Activated CD8-positive, alpha-beta T cell treated with anti-CD3 and anti-CD28 coated beads, Interleukin-2, amount 10 ng/mL, durations not matched to agents 7 days and 5 days (primary cell): ENCODE measurements around the gene GNG14. TPM values are rescaled to one million over a fixed set of nuclear protein-coding genes. Genes with fewer than 3 reads are reported as not detected.

ENCODE experiments used
- ATAC-seq: fragments of 150-1000 bp; cut with Tn5 transposase; one replicate; pipeline ENCODE4 v1.10.0; 2021; ENCODE audit warnings: moderate library complexity
- CTCF ChIA-PET: fragments of 350-600 bp; sonication (Branson Sonifier 250); formaldehyde crosslinking; loops from one replicate; lab custom pipeline; 2021; ENCODE audit warnings: antibody characterized with exemption; lab: Charles Lee
- POLR2A ChIA-PET: fragments of 350-600 bp; sonication (Branson Sonifier 250); formaldehyde crosslinking; loops from one replicate; lab custom pipeline; 2021; ENCODE audit warnings: antibody characterized with exemption; lab: Charles Lee
- DNase-seq: peaks from one replicate; pipeline ENCODE4 v3.0.0-alpha.2; 2020
- H3K27ac Mint-ChIP-seq: one replicate; pipeline ENCODE4 v1.8.0; 2021; ENCODE audit warnings: mild to moderate bottlenecking, mixed read lengths
- H3K27me3 Mint-ChIP-seq: one replicate; pipeline ENCODE4 v1.8.0; 2021; ENCODE audit warnings: low read depth, mixed read lengths
- H3K36me3 Mint-ChIP-seq: one replicate; pipeline ENCODE4 v1.8.0; 2021; ENCODE audit warnings: low read depth, mixed read lengths
- H3K4me1 Mint-ChIP-seq: one replicate; pipeline ENCODE4 v1.8.0; 2021; ENCODE audit warnings: low read depth, mixed read lengths
- H3K4me3 Mint-ChIP-seq: one replicate; pipeline ENCODE4 v1.8.0; 2021; ENCODE audit warnings: mild to moderate bottlenecking, mixed read lengths
- H3K9me3 Mint-ChIP-seq: one replicate; pipeline ENCODE4 v1.8.0; 2022; ENCODE audit warnings: mixed read lengths; ENCODE audit not compliant: insufficient read depth
- total RNA-seq, 2 experiments: library from RNA; stranded (reverse); gene quantifications; one replicate each; pipeline ENCODE4 v1.2.3, GENCODE V29; 2021

Gene GNG14
- total RNA-seq, 2 experiments from 2014 or later: not detected

- POLR2A ChIA-PET: interaction anchor here (0.7 to 3.0 kb wide), 2 partner anchors 11 to 195 kb away, joined by 3 to 14 read pairs; a partner anchor contains a TSS
- CTCF ChIA-PET: interaction anchor here (0.9 to 1.7 kb wide), 4 partner anchors 41 to 116 kb away, joined by 3 to 6 read pairs (median 4); no protein-coding TSS in a partner anchor
- peaks cover 39% of the 10 kb centered on the region for H3K36me3 Mint-ChIP-seq
- H3K27ac Mint-ChIP-seq: peak overlapping the region; percentile 54
- H3K4me1 Mint-ChIP-seq: peaks cover 24% of the 10 kb centered on the region
- DNase-seq (no peak), ATAC-seq (no peak)
- H3K27me3 Mint-ChIP-seq: no peaks in the 10 kb centered on the region
- peak overlapping the region; percentile 94 for H3K4me3 Mint-ChIP-seq
- H3K9me3 Mint-ChIP-seq: no peaks in the 10 kb centered on the region
Measured at GRCh38 chr19:12680034-12680433, 7.8 kb upstream of the GNG14 start.

- no peaks in the 10 kb centered on the region for H3K27me3 Mint-ChIP-seq
- no peaks in the 10 kb centered on the region for H3K9me3 Mint-ChIP-seq
- DNase-seq: peak; percentile 97
- peak within 1 kb of the TSS; percentile 95 for H3K27ac Mint-ChIP-seq
- H3K4me3 Mint-ChIP-seq: peak within 1 kb of the TSS; percentile 94
- peaks cover 30% of the 10 kb centered on the region for H3K36me3 Mint-ChIP-seq
- ATAC-seq: peak; percentile 81
- CTCF ChIA-PET: interaction anchor here (1.0 to 1.4 kb wide), 5 partner anchors 9 to 79 kb away, joined by 3 to 8 read pairs (median 3); no protein-coding TSS in a partner anchor
- POLR2A ChIA-PET: interaction anchor here (0.6 to 3.0 kb wide), 15 partner anchors 9 to 391 kb away, joined by 3 to 18 read pairs (median 3); partner anchors contain the start of genes FBXW9 and TRIR
- peaks cover 23% of the 10 kb centered on the region for H3K4me1 Mint-ChIP-seq
Measured at GRCh38 chr19:12681074-12681987, 6.5 kb upstream of the GNG14 start, which contains the start of gene DHPS. Gene DHPS, minus strand, starts transcription at chr19:12681880. Its CDS starts 114 bp downstream, at chr19:12681766.

GRCh38 chr19:12685831-12686230 is 2.0 kb upstream of the GNG14 start:
- peaks cover 4% of the 10 kb centered on the region for H3K4me1 Mint-ChIP-seq
- POLR2A ChIA-PET: interaction anchor here (0.7 to 1.9 kb wide), 3 partner anchors 8 to 11 kb away, joined by 3 to 8 read pairs (median 4); partner anchors contain the start of gene FBXW9

GRCh38 chr19:12689012-12689411 is 1.2 kb downstream of the GNG14 start:
- Mint-ChIP-seq H3K27ac (no peak overlapping the region), H3K4me3 (no peak overlapping the region), H3K9me3 (no peaks in the 10 kb centered on the region), H3K4me1 (no peaks in the 10 kb centered on the region), H3K27me3 (no peaks in the 10 kb centered on the region), H3K36me3 (no peaks in the 10 kb centered on the region)
- POLR2A ChIA-PET: no interaction called here
- DNase-seq (no peak), ATAC-seq (no peak)
- CTCF ChIA-PET: no interaction called here

More at GRCh38 chr19:12685831-12686230, 2.0 kb upstream of the GNG14 start:
- H3K9me3 Mint-ChIP-seq: no peaks in the 10 kb centered on the region
- no peak for DNase-seq
- ATAC-seq: no peak
- H3K27me3 Mint-ChIP-seq: no peaks in the 10 kb centered on the region
- CTCF ChIA-PET: interaction anchor here (1.1 to 1.4 kb wide), 3 partner anchors 32 to 75 kb away, joined by 3 to 4 read pairs (median 3); no protein-coding TSS in a partner anchor
- no peak overlapping the region for H3K4me3 Mint-ChIP-seq
- H3K27ac Mint-ChIP-seq: no peak overlapping the region
- peaks cover 4% of the 10 kb centered on the region for H3K36me3 Mint-ChIP-seq

- POLR2A ChIA-PET: no interaction called here
- H3K27me3 Mint-ChIP-seq: no peaks in the 10 kb centered on the region
- no peaks in the 10 kb centered on the region for H3K36me3 Mint-ChIP-seq
- H3K27ac Mint-ChIP-seq: no peak overlapping the region
- no peak for DNase-seq
- ATAC-seq: no peak
- peaks cover 6% of the 10 kb centered on the region for H3K4me1 Mint-ChIP-seq
- H3K4me3 Mint-ChIP-seq: no peak overlapping the region
- CTCF ChIA-PET: no interaction called here
- no peaks in the 10 kb centered on the region for H3K9me3 Mint-ChIP-seq
Measured at GRCh38 chr19:12689581-12690216, 1.9 kb downstream of the GNG14 start.

GRCh38 chr19:12692960-12693359 is 5.2 kb downstream of the GNG14 start:
- Mint-ChIP-seq H3K9me3 (no peaks in the 10 kb centered on the region), H3K4me3 (no peak overlapping the region), H3K4me1 (peaks cover 23% of the 10 kb centered on the region), H3K36me3 (peaks cover 3% of the 10 kb centered on the region), H3K27me3 (no peaks in the 10 kb centered on the region), H3K27ac (no peak overlapping the region)
- ATAC-seq (no peak), DNase-seq (no peak)
- ChIA-PET CTCF (interaction anchor here (1.1 to 1.2 kb wide), 2 partner anchors 17 to 390 kb away, joined by 3 read pairs; no protein-coding TSS in a partner anchor), POLR2A (interaction anchor here (1.0 kb wide), 1 partner anchor 30 kb away, joined by 4 read pairs; no protein-coding TSS in a partner anchor)

- H3K36me3 Mint-ChIP-seq: peaks cover 10% of the 10 kb centered on the region
- peaks cover 26% of the 10 kb centered on the region for H3K4me1 Mint-ChIP-seq
- H3K4me3 Mint-ChIP-seq: no peak overlapping the region
- no peaks in the 10 kb centered on the region for H3K27me3 Mint-ChIP-seq
- no peaks in the 10 kb centered on the region for H3K9me3 Mint-ChIP-seq
- ATAC-seq (no peak), DNase-seq (no peak)
- H3K27ac Mint-ChIP-seq: no peak overlapping the region
- CTCF ChIA-PET: interaction anchor here (2.4 kb wide), 1 partner anchor 22 kb away, joined by 13 read pairs; no protein-coding TSS in a partner anchor
- POLR2A ChIA-PET: interaction anchor here (0.7 to 2.4 kb wide), 2 partner anchors 9 to 13 kb away, joined by 3 to 18 read pairs; partner anchors contain the start of gene DHPS
Measured at GRCh38 chr19:12694641-12695040, 6.8 kb downstream of the GNG14 start.

GRCh38 chr19:12695096-12695495 is 7.3 kb downstream of the GNG14 start:
- DNase-seq (no peak), ATAC-seq (no peak)
- H3K4me1 Mint-ChIP-seq: peaks cover 26% of the 10 kb centered on the region
- H3K27me3 Mint-ChIP-seq: no peaks in the 10 kb centered on the region
- CTCF ChIA-PET: interaction anchor here (0.7 to 2.4 kb wide), 2 partner anchors 23 to 25 kb away, joined by 4 to 13 read pairs; no protein-coding TSS in a partner anchor
- H3K36me3 Mint-ChIP-seq: peaks cover 13% of the 10 kb centered on the region
- H3K9me3 Mint-ChIP-seq: no peaks in the 10 kb centered on the region
- POLR2A ChIA-PET: interaction anchor here (0.5 to 2.6 kb wide), 6 partner anchors 9 to 244 kb away, joined by 3 to 18 read pairs (median 4); partner anchors contain the start of genes CALR, DHPS and TRIR
- peak overlapping the region; percentile 49 for H3K4me3 Mint-ChIP-seq
- peak overlapping the region; percentile 28 for H3K27ac Mint-ChIP-seq

GRCh38 chr19:12695514-12695913 is 7.7 kb downstream of the GNG14 start:
- H3K4me3 Mint-ChIP-seq: peak overlapping the region; percentile 89
- ChIA-PET CTCF (interaction anchor here (0.7 to 2.4 kb wide), 3 partner anchors 19 to 24 kb away, joined by 3 to 13 read pairs (median 4); no protein-coding TSS in a partner anchor), POLR2A (interaction anchor here (0.5 to 2.6 kb wide), 6 partner anchors 9 to 243 kb away, joined by 3 to 18 read pairs (median 4); partner anchors contain the start of genes CALR, DHPS and TRIR)
- ATAC-seq: no peak
- DNase-seq: no peak
- peak overlapping the region; percentile 81 for H3K27ac Mint-ChIP-seq
- no peaks in the 10 kb centered on the region for H3K27me3 Mint-ChIP-seq
- H3K4me1 Mint-ChIP-seq: peaks cover 26% of the 10 kb centered on the region
- H3K9me3 Mint-ChIP-seq: no peaks in the 10 kb centered on the region
- peaks cover 14% of the 10 kb centered on the region for H3K36me3 Mint-ChIP-seq

GRCh38 chr19:12695997-12696365 is 8.2 kb downstream of the GNG14 start:
- no peaks in the 10 kb centered on the region for H3K9me3 Mint-ChIP-seq
- POLR2A ChIA-PET: interaction anchor here (0.6 to 2.6 kb wide), 10 partner anchors 10 to 107 kb away, joined by 3 to 18 read pairs (median 5); partner anchors contain the start of genes DHPS and TRIR
- peaks cover 26% of the 10 kb centered on the region for H3K4me1 Mint-ChIP-seq
- peak; percentile 29 for ATAC-seq
- H3K27me3 Mint-ChIP-seq: no peaks in the 10 kb centered on the region
- H3K36me3 Mint-ChIP-seq: peaks cover 19% of the 10 kb centered on the region
- CTCF ChIA-PET: interaction anchor here (1.1 to 2.4 kb wide), 5 partner anchors 19 to 100 kb away, joined by 3 to 13 read pairs (median 4); partner anchors contain the start of gene TRIR
- peak overlapping the region; percentile 98 for H3K27ac Mint-ChIP-seq
- H3K4me3 Mint-ChIP-seq: peak overlapping the region; percentile 89
- DNase-seq: no peak
